HCT116 (cell line): ENCODE results near the gene ACP4. TPM values are rescaled to one million over a fixed set of nuclear protein-coding genes. Genes with fewer than 3 reads are reported as not detected.

Experiments used
- ATAC-seq: fragments of 200-7000 bp; cut with Tn5 transposase; 2 replicates; pipeline ENCODE4 v1.9.1; 2020; ENCODE audit warnings: mild to moderate bottlenecking, moderate library complexity
- BruUV-seq: library from RNA; stranded (reverse); fragments of 400-500 nt; replicated peaks from 2 replicates; lab custom pipeline; 2021; lab: Mats Ljungman, UMichigan
- CTCF ChIA-PET: fragments of 300-600 bp; sonication (Branson Sonifier 250); formaldehyde crosslinking; loops from one replicate; lab custom pipeline; 2021; ENCODE audit warnings: antibody characterized with exemption; lab: Charles Lee
- POLR2A ChIA-PET: fragments of 300-600, 350-600 bp; sonication (Branson Sonifier 250); formaldehyde crosslinking; loops from one replicate; lab custom pipeline; 2021; ENCODE audit warnings: antibody characterized with exemption; lab: Charles Lee
- RAD21 ChIA-PET, 2 experiments: fragments of 300-600 bp; sonication (Branson Sonifier 250); formaldehyde crosslinking; loops; one replicate each; lab custom pipeline; 2023; ENCODE audit warnings: low total read pairs in 2 of 2; ENCODE audit not compliant: uncharacterized antibody in 2 of 2, unreplicated experiment in 2 of 2, low non-redundant PET in 1 of 2; lab: Charles Lee
- DNase-seq: peaks from one replicate; pipeline ENCODE4 v3.0.0-alpha.2; 2010; ENCODE audit warnings: low read depth, low spot score
- H2AFZ ChIP-seq: fragments of 200-600 bp; shearing (Covaris generic), sonication (generic); 2 replicates; pipeline ENCODE4 v1.6.1; 2017; ENCODE audit warnings: low read depth, mixed run types, mixed read lengths, antibody characterized with exemption, low read length; ENCODE audit not compliant: poor library complexity, severe bottlenecking
- H3K27ac ChIP-seq: 2 replicates; pipeline ENCODE4 v1.5.1; 2012; ENCODE audit warnings: low read depth, low read length
- H3K27me3 ChIP-seq: fragments of 200-600 bp; sonication (generic); 2 replicates; pipeline ENCODE4 v1.6.1; 2016; ENCODE audit warnings: mixed run types, low read length, mixed read lengths; ENCODE audit not compliant: insufficient read depth
- H3K36me3 ChIP-seq, 2 experiments: fragments of 200-500 bp in 1 of 2; fragments of 200-600 bp in 1 of 2; sonication (Bioruptor generic) in 1 of 2; sonication (generic) in 1 of 2; 2 replicates each; pipeline versions ENCODE4 v1.5.1 to v1.6.1; 2014 to 2016; ENCODE audit warnings: low read length in 2 of 2, inconsistent platforms in 1 of 2, mixed read lengths in 1 of 2, mixed run types in 1 of 2; ENCODE audit not compliant: insufficient read depth in 2 of 2, control insufficient read depth in 1 of 2
- H3K4me1 ChIP-seq, 2 experiments: fragments of 200-600 bp in 1 of 2; sonication (generic) in 1 of 2; 2 replicates each; pipeline versions ENCODE4 v1.5.1 to v1.6.1; 2012 to 2017; ENCODE audit warnings: low read length in 2 of 2, inconsistent platforms in 1 of 2, mild to moderate bottlenecking in 1 of 2, mixed read lengths in 1 of 2, mixed run types in 1 of 2, moderate library complexity in 1 of 2; ENCODE audit not compliant: insufficient read depth in 2 of 2, control insufficient read depth in 1 of 2
- H3K4me2 ChIP-seq: fragments of 200-600 bp; sonication (generic); 2 replicates; pipeline ENCODE4 v1.6.1; 2017; ENCODE audit warnings: mixed run types, low read length, mixed read lengths
- H3K4me3 ChIP-seq, 2 experiments: fragments of 200-600 bp in 1 of 2; sonication (generic) in 1 of 2; replicated peaks in 1 of 2; 2 replicates each; pipeline ENCODE4 v1.5.1; 2011 to 2016; ENCODE audit warnings: low read length in 2 of 2, control low read depth in 1 of 2, low read depth in 1 of 2, mild to moderate bottlenecking in 1 of 2, mixed read lengths in 1 of 2, mixed run types in 1 of 2
- H3K79me2 ChIP-seq: fragments of 200-600 bp; sonication (generic); 2 replicates; pipeline ENCODE4 v1.6.1; 2017; ENCODE audit warnings: mild to moderate bottlenecking, mixed run types, low read length, moderate library complexity, mixed read lengths; ENCODE audit not compliant: insufficient read depth
- H3K9ac ChIP-seq: fragments of 200-600 bp; sonication (generic); 2 replicates; pipeline ENCODE4 v1.6.1; 2016; ENCODE audit warnings: low read length, mixed read lengths
- H3K9me2 ChIP-seq: fragments of 200-600 bp; sonication (generic), shearing (Covaris generic); 2 replicates; pipeline ENCODE4 v1.6.1; 2017; ENCODE audit warnings: mixed run types, mild to moderate bottlenecking, moderate library complexity; ENCODE audit not compliant: insufficient read depth
- H3K9me3 ChIP-seq, 2 experiments: fragments of 200-500 bp in 1 of 2; fragments of 200-600 bp in 1 of 2; sonication (Bioruptor generic) in 1 of 2; sonication (generic) in 1 of 2; 2 replicates each; pipeline ENCODE4 v1.6.1; 2014 to 2017; ENCODE audit warnings: low read length in 2 of 2, mixed read lengths in 2 of 2, inconsistent platforms in 1 of 2, low read depth in 1 of 2, mild to moderate bottlenecking in 1 of 2, mixed run types in 1 of 2, moderate library complexity in 1 of 2; ENCODE audit not compliant: control insufficient read depth in 1 of 2, insufficient read depth in 1 of 2
- H4K20me1 ChIP-seq: fragments of 200-600 bp; sonication (generic), shearing (Covaris generic); 2 replicates; pipeline ENCODE4 v1.6.1; 2017; ENCODE audit warnings: mixed run types, mild to moderate bottlenecking, moderate library complexity; ENCODE audit not compliant: insufficient read depth
- CBX3 ChIP-seq: IDR thresholded peaks from 2 replicates; pipeline ENCODE4 v1.6.1; 2012; ENCODE audit warnings: low read depth
- EGR1 ChIP-seq: IDR thresholded peaks from 2 replicates; pipeline ENCODE4 v1.6.1; 2012; ENCODE audit warnings: low read depth
- FOSL1 ChIP-seq: IDR thresholded peaks from 2 replicates; pipeline ENCODE4 v1.6.1; 2012; ENCODE audit warnings: low read depth
- POLR2A ChIP-seq: IDR thresholded peaks from 2 replicates; pipeline ENCODE4 v1.7.0; 2011; ENCODE audit warnings: borderline replicate concordance; ENCODE audit not compliant: insufficient read depth, insufficient read length; ENCODE audit errors: extremely low read depth
- POLR2AphosphoS5 ChIP-seq: IDR thresholded peaks from 2 replicates; pipeline ENCODE4 v1.6.1; 2011; ENCODE audit warnings: mild to moderate bottlenecking, low read depth, low read length, moderate library complexity
- RAD21 ChIP-seq: IDR thresholded peaks from 2 replicates; pipeline ENCODE4 v1.6.1; 2012; ENCODE audit warnings: low read depth, mild to moderate bottlenecking
- SP1 ChIP-seq: IDR thresholded peaks from 2 replicates; pipeline ENCODE4 v1.6.1; 2012; ENCODE audit warnings: low read depth
- TCF7L2 ChIP-seq: IDR thresholded peaks from 2 replicates; pipeline ENCODE4 v1.7.0; 2011; ENCODE audit warnings: borderline replicate concordance, inconsistent platforms; ENCODE audit not compliant: insufficient read depth, insufficient read length; ENCODE audit errors: extremely low read depth
- intact Hi-C: fragments of 100-400 bp; cut with micrococcal nuclease; formaldehyde crosslinking; loops from 2 replicates; pipeline ENCODE4 v1.10.0; 2022
- total RNA-seq: library from RNA; stranded (reverse); gene quantifications from one replicate; pipeline ENCODE4 v1.2.1, GENCODE V29; 2021; ENCODE audit not compliant: unreplicated experiment
- TF ChIP-seq, protein P1 (sequence below), 3 experiments: fragments of 200-600 bp in 1 of 3; sonication (generic) in 1 of 3; IDR thresholded peaks in 2 of 3; conservative IDR thresholded peaks in 1 of 3; 2 replicates each; pipeline ENCODE4 v1.5.1; 2012 to 2017; ENCODE audit warnings: low read depth in 2 of 3, low read length in 2 of 3, antibody characterized with exemption in 1 of 3, borderline replicate concordance in 1 of 3, control low read depth in 1 of 3, mild to moderate bottlenecking in 1 of 3, mixed read lengths in 1 of 3, mixed run types in 1 of 3, moderate library complexity in 1 of 3; ENCODE audit not compliant: insufficient read depth in 1 of 3
- TF ChIP-seq, protein P2 (sequence below): IDR thresholded peaks from 2 replicates; pipeline ENCODE4 v1.6.1; 2011; ENCODE audit warnings: mild to moderate bottlenecking, low read length, moderate library complexity; ENCODE audit not compliant: insufficient replicate concordance; ENCODE audit errors: extremely low read depth
- TF ChIP-seq, protein P3 (sequence below): IDR thresholded peaks from 2 replicates; pipeline ENCODE4 v1.6.1; 2012

Gene ACP4
- total RNA-seq, 1 experiment from 2014 or later, result not detected

DNA sequence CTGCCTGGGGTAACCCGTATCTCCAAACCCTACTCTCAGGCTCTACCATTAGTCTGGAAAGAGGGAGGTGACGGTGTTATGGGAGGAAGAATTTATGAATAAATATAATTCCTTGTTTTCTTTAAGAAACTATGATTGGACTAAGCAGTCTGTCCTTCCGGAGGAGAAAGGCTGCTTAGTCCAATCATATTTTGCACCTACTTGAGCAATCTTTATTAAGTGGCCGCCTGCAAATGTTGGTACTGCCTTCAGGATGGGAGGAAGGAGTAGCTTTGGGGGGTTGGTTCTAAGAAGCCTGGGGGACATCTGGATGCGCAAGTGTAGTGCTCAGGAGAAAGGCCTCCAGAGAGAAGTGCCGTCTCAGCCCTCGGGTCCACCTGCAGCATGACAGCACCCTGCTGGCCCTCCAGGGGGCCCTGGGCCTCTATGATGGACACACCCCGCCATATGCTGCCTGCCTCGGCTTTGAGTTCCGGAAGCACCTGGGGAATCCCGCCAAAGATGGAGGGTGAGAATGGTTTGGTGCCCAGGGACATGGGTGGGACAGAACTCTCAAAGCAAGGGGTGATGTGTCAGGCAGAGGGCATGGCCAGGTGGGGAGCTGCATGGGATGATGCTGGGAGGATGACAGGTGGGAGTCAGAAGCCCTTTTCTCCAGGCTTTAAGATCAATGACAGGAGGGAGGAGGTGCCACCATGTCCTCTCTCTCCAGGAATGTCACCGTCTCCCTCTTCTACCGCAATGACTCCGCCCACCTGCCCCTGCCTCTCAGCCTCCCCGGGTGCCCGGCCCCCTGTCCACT, 4.1 kb downstream of the ACP4 start:
- H3K27me3 ChIP-seq, result no peaks in the 10 kb centered on the region
- H3K9me3 ChIP-seq, result no peaks in the 10 kb centered on the region
- DNase-seq (no peak), ATAC-seq (peak; percentile 47)
- no peak overlapping the region for H2AFZ ChIP-seq
- H3K79me2 ChIP-seq, result peaks cover 20% of the 10 kb centered on the region
- peaks cover 19 to 23% of the 10 kb centered on the region in 2 experiments; a peak in 3 of 4 replicates for H3K36me3 ChIP-seq
- peaks cover 11 to 32% of the 10 kb centered on the region in 2 experiments; a peak in 3 of 4 replicates for H3K4me1 ChIP-seq
- intact Hi-C loops, result loop anchor here (1.0 to 5.0 kb wide), 2 partner anchors 128 to 298 kb away; no protein-coding TSS in a partner anchor
- peak overlapping the region; percentile 40 for H3K27ac ChIP-seq
- H3K9ac ChIP-seq, result no peak overlapping the region
- H3K9me2 ChIP-seq, result no peaks in the 10 kb centered on the region
- H3K4me3 ChIP-seq, result no peak overlapping the region
- TF ChIP-seq POLR2A, result peak; percentile 54
- TF ChIP-seq, protein P1, sequence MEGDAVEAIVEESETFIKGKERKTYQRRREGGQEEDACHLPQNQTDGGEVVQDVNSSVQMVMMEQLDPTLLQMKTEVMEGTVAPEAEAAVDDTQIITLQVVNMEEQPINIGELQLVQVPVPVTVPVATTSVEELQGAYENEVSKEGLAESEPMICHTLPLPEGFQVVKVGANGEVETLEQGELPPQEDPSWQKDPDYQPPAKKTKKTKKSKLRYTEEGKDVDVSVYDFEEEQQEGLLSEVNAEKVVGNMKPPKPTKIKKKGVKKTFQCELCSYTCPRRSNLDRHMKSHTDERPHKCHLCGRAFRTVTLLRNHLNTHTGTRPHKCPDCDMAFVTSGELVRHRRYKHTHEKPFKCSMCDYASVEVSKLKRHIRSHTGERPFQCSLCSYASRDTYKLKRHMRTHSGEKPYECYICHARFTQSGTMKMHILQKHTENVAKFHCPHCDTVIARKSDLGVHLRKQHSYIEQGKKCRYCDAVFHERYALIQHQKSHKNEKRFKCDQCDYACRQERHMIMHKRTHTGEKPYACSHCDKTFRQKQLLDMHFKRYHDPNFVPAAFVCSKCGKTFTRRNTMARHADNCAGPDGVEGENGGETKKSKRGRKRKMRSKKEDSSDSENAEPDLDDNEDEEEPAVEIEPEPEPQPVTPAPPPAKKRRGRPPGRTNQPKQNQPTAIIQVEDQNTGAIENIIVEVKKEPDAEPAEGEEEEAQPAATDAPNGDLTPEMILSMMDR (IDR thresholded peaks at IDR 0.05 in 2 of 3, conservative IDR thresholded peaks at IDR 0.05 in 1 of 3; ENCODE audit: borderline replicate concordance in 1 of 3, insufficient read depth in 1 of 3, low read depth in 2 of 3, low read length in 2 of 3), result peak in 1 of 3 experiments; percentile 23; a peak in 1 of 6 replicates
- TF ChIP-seq TCF7L2, result peak; percentile 33
- peak; percentile 12; the same call in 1 of the 2 replicates for TF ChIP-seq POLR2AphosphoS5
- peak; percentile 31; the same call in 1 of the 2 replicates for TF ChIP-seq EGR1
- TF ChIP-seq CBX3, result 0 out of 2 replicates have a peak, but pooled peaks have one; percentile 6
- no peak for TF ChIP-seq FOSL1
- TF ChIP-seq, protein P2, sequence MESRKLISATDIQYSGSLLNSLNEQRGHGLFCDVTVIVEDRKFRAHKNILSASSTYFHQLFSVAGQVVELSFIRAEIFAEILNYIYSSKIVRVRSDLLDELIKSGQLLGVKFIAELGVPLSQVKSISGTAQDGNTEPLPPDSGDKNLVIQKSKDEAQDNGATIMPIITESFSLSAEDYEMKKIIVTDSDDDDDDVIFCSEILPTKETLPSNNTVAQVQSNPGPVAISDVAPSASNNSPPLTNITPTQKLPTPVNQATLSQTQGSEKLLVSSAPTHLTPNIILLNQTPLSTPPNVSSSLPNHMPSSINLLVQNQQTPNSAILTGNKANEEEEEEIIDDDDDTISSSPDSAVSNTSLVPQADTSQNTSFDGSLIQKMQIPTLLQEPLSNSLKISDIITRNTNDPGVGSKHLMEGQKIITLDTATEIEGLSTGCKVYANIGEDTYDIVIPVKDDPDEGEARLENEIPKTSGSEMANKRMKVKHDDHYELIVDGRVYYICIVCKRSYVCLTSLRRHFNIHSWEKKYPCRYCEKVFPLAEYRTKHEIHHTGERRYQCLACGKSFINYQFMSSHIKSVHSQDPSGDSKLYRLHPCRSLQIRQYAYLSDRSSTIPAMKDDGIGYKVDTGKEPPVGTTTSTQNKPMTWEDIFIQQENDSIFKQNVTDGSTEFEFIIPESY, result no peak
- TF ChIP-seq, protein P3, sequence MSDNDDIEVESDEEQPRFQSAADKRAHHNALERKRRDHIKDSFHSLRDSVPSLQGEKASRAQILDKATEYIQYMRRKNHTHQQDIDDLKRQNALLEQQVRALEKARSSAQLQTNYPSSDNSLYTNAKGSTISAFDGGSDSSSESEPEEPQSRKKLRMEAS, result peak; percentile 11
- TF ChIP-seq RAD21, result peak; percentile 46; the same call in 1 of the 2 replicates
- no peak for TF ChIP-seq SP1
- no TSS peak for BruUV-seq
- peaks cover 29% of the 10 kb centered on the region; the same call in 1 of the 2 replicates for H4K20me1 ChIP-seq
- POLR2A ChIA-PET, result interaction anchor here (3.5 kb wide), 1 partner anchor 10 kb away, joined by 19 read pairs; no protein-coding TSS in a partner anchor
- RAD21 ChIA-PET, result interaction anchor here in 1 of 2 experiments (0.6 to 1.0 kb wide), 3 partner anchors 115 to 128 kb away, joined by 3 to 7 read pairs (median 5); no protein-coding TSS in a partner anchor
- CTCF ChIA-PET, result interaction anchor here (0.9 to 3.1 kb wide), 8 partner anchors 10 to 302 kb away, joined by 3 to 19 read pairs (median 7); no protein-coding TSS in a partner anchor
- H3K4me2 ChIP-seq, result peak overlapping the region; percentile 40; the same call in 1 of the 2 replicates
